IMR-90 (cell line): ENCODE measurements around the gene ARHGEF4.

ENCODE experiments used
- CEBPB ChIP-seq: IDR thresholded peaks from 2 replicates; pipeline ENCODE4 v1.6.1; 2012; ENCODE audit warnings: low read depth, low read length, improper control_type of control experiment
- MXI1 ChIP-seq: IDR thresholded peaks from 2 replicates; pipeline ENCODE4 v1.6.1; 2012; ENCODE audit warnings: low read depth, mild to moderate bottlenecking, low read length, moderate library complexity, borderline replicate concordance
- NFE2L2 ChIP-seq: fragments of 150-350 bp; IDR thresholded peaks from 2 replicates; pipeline ENCODE4 v1.6.1; 2016; ENCODE audit warnings: low read depth, mild to moderate bottlenecking, low read length
- POLR2A ChIP-seq: IDR thresholded peaks from 2 replicates; pipeline ENCODE4 v1.6.1; 2012; ENCODE audit warnings: mild to moderate bottlenecking, low read depth, low read length
- SMC3 ChIP-seq: fragments of 150-350 bp; IDR thresholded peaks from 2 replicates; pipeline ENCODE4 v1.6.1; 2016; ENCODE audit warnings: low read depth, mild to moderate bottlenecking, antibody characterized with exemption, low read length, moderate library complexity
- TF ChIP-seq, protein P1 (sequence below): conservative IDR thresholded peaks from 2 replicates; pipeline ENCODE4 v1.5.1; 2012; ENCODE audit warnings: mild to moderate bottlenecking, low read depth, low read length, improper control_type of control experiment

DNA sequence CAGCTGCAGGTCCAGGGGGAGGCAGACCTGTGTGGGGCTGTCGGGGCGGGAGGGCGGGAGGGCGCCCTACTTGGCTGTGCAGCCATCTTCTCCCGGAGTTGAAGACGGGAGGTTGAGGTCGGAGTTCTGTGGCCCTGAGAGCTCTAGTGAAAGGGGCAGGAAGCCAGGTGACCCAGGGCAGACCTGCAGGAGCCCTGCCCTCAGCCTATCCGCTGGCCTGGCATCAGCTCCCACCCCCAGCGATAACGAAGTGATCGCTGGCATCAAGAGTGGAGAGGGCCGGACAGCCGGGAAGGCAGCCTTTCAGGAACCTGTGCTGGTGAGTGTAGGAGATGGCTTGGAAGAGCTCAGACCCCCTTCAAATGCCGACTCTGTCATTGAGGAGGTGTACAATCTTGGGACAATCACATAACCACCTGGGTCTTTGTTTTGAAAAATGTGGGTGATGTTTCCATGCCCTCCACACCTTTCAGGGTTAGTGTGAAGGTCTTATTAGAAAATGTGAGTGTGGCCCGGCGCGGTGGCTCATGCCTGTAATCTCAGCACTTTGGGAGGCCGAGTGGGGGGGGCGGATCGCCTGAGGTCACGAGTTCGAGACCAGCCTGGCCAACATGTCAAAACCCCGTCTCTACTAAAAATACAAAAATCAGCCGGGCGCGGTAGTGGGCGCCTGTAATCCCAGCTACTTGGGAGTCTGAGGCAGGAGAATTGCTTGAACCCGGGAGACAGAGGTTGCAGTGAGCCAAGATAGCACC, 1.3 kb downstream of the ARHGEF4 start:
- TF ChIP-seq, protein P1, sequence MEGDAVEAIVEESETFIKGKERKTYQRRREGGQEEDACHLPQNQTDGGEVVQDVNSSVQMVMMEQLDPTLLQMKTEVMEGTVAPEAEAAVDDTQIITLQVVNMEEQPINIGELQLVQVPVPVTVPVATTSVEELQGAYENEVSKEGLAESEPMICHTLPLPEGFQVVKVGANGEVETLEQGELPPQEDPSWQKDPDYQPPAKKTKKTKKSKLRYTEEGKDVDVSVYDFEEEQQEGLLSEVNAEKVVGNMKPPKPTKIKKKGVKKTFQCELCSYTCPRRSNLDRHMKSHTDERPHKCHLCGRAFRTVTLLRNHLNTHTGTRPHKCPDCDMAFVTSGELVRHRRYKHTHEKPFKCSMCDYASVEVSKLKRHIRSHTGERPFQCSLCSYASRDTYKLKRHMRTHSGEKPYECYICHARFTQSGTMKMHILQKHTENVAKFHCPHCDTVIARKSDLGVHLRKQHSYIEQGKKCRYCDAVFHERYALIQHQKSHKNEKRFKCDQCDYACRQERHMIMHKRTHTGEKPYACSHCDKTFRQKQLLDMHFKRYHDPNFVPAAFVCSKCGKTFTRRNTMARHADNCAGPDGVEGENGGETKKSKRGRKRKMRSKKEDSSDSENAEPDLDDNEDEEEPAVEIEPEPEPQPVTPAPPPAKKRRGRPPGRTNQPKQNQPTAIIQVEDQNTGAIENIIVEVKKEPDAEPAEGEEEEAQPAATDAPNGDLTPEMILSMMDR: no peak
- TF ChIP-seq MXI1 (no peak), NFE2L2 (no peak), CEBPB (no peak), SMC3 (no peak), POLR2A (no peak)
